ENCODE data around the gene FCRL1.

DNA sequence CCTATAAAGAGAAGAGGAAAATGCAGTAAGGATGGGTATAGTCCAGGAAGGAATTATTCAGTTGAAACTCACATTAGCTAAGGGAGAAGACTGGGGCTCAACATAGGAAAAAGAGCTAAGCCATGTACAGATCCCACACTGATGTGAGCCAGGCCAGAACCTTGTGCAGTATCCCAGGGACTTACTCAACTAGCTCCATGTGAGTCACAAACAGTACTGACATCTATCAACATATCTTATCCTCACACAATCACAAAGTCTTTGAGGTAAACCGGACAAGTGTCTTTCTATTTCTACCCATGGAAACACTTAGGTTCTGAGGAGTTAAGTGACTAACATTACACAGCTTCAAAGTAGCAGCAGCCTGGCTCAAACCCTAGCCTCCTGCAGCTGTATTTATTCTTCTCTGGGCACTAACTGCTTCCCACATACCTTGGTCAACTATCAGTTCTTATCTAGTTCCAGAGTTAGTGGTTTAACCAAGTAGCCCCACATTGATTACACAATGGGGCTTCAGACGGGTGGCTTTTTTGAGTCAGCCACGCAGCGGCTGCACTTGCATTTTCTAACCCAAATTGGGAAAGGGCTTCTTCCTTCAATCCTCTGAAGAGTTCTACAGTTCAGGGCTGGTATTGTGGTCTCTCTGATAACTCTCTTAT, 12.2 kb upstream of the FCRL1 start:
- TF ChIP-seq, protein P1, sequence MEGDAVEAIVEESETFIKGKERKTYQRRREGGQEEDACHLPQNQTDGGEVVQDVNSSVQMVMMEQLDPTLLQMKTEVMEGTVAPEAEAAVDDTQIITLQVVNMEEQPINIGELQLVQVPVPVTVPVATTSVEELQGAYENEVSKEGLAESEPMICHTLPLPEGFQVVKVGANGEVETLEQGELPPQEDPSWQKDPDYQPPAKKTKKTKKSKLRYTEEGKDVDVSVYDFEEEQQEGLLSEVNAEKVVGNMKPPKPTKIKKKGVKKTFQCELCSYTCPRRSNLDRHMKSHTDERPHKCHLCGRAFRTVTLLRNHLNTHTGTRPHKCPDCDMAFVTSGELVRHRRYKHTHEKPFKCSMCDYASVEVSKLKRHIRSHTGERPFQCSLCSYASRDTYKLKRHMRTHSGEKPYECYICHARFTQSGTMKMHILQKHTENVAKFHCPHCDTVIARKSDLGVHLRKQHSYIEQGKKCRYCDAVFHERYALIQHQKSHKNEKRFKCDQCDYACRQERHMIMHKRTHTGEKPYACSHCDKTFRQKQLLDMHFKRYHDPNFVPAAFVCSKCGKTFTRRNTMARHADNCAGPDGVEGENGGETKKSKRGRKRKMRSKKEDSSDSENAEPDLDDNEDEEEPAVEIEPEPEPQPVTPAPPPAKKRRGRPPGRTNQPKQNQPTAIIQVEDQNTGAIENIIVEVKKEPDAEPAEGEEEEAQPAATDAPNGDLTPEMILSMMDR (IDR thresholded peaks at IDR 0.05): no peak
- no peak for TF ChIP-seq POLR2A (IDR thresholded peaks at IDR 0.05)

Data from lower leg skin (tissue), 3 donors.